PC-3 (cell line): ENCODE measurements around the gene FAM43B. TPM values are rescaled to one million over a fixed set of nuclear protein-coding genes. Genes with fewer than 3 reads are reported as not detected.
A peak's percentile ranks its signal among the peaks of the same experiment; 100 is the strongest.

Source experiments
- ATAC-seq: fragments of 200-7000 bp; cut with Tn5 transposase; 2 replicates; pipeline ENCODE4 v1.9.1; 2020; ENCODE audit warnings: mild to moderate bottlenecking, moderate library complexity
- BruUV-seq: library from RNA; stranded (reverse); fragments of 400-500 nt; replicated peaks from 2 replicates; lab custom pipeline; 2021; lab: Mats Ljungman, UMichigan
- CTCF ChIA-PET: fragments of 300-600 bp; sonication (Branson Sonifier 250); formaldehyde crosslinking; loops from one replicate; lab custom pipeline; 2022; ENCODE audit warnings: antibody characterized with exemption; lab: Charles Lee
- POLR2A ChIA-PET: fragments of 300-600 bp; sonication (Branson Sonifier 250); formaldehyde crosslinking; loops from one replicate; lab custom pipeline; 2022; ENCODE audit warnings: antibody characterized with exemption; ENCODE audit not compliant: unreplicated experiment; lab: Charles Lee
- DNase-seq: peaks from one replicate; pipeline ENCODE4 v3.0.0-alpha.2; 2015
- H2AFZ ChIP-seq: fragments of 300-600 bp; sonication (generic); 2 replicates; pipeline ENCODE4 v1.6.0; 2016; ENCODE audit warnings: antibody characterized with exemption, low read length
- H3F3A ChIP-seq: fragments of 300-600 bp; sonication (generic); one replicate; pipeline ENCODE4 v1.6.0; 2017; ENCODE audit warnings: antibody characterized with exemption, low read length, control low read depth, mild to moderate bottlenecking; ENCODE audit not compliant: unreplicated experiment
- H3K27ac ChIP-seq: fragments of 300-600 bp; sonication (generic); 2 replicates; pipeline ENCODE4 v1.5.1; 2016; ENCODE audit warnings: mild to moderate bottlenecking, low read length
- H3K27me3 ChIP-seq: fragments of 300-600 bp; sonication (generic); 2 replicates; pipeline ENCODE4 v1.6.1; 2016; ENCODE audit warnings: low read length, mixed read lengths
- H3K36me3 ChIP-seq: fragments of 300-600 bp; sonication (generic); 2 replicates; pipeline ENCODE4 v1.6.1; 2016; ENCODE audit warnings: low read depth, mixed run types, low read length, mixed read lengths
- H3K4me1 ChIP-seq: fragments of 300-600 bp; sonication (generic); 2 replicates; pipeline ENCODE4 v1.5.1; 2016; ENCODE audit warnings: low read length; ENCODE audit not compliant: insufficient read depth
- H3K4me2 ChIP-seq: fragments of 300-600 bp; sonication (generic); 2 replicates; pipeline ENCODE4 v1.6.0; 2016; ENCODE audit warnings: low read length
- H3K4me3 ChIP-seq: fragments of 300-600 bp; sonication (generic); 2 replicates; pipeline ENCODE4 v1.5.1; 2016; ENCODE audit warnings: mild to moderate bottlenecking, low read length, mixed read lengths
- H3K79me2 ChIP-seq: fragments of 300-600 bp; sonication (generic); 2 replicates; pipeline ENCODE4 v1.6.1; 2017; ENCODE audit warnings: low read length, mixed read lengths
- H3K9ac ChIP-seq: fragments of 300-600 bp; sonication (generic); 2 replicates; pipeline ENCODE4 v1.6.0; 2016; ENCODE audit warnings: mild to moderate bottlenecking, low read length
- H3K9me2 ChIP-seq: fragments of 300-600 bp; sonication (generic); replicated peaks from 2 replicates; pipeline ENCODE4 v1.6.1; 2016; ENCODE audit warnings: mixed run types, low read length, mixed read lengths
- H3K9me3 ChIP-seq: fragments of 300-600 bp; sonication (generic); 2 replicates; pipeline ENCODE4 v1.6.1; 2016; ENCODE audit warnings: low read length, mixed read lengths
- H4K20me1 ChIP-seq: fragments of 300-600 bp; sonication (generic); 2 replicates; pipeline ENCODE4 v1.6.1; 2016; ENCODE audit warnings: low read length, mixed read lengths
- CTCF ChIP-seq: fragments of 300-600 bp; sonication (generic); conservative IDR thresholded peaks from 2 replicates; pipeline ENCODE4 v1.5.1; 2017; ENCODE audit warnings: antibody characterized with exemption, low read depth, mild to moderate bottlenecking, low read length
- EZH2 ChIP-seq: fragments of 300-600 bp; sonication (generic); IDR thresholded peaks from one replicate; pipeline ENCODE4 v1.6.1; 2017; ENCODE audit warnings: antibody characterized with exemption, mild to moderate bottlenecking, low read length; ENCODE audit not compliant: unreplicated experiment
- EZH2phosphoT487 ChIP-seq: fragments of 300-600 bp; sonication (generic); IDR thresholded peaks from 2 replicates; pipeline ENCODE4 v1.6.1; 2018; ENCODE audit warnings: mild to moderate bottlenecking, antibody characterized with exemption, low read length, borderline replicate concordance
- intact Hi-C: fragments of 100-400 bp; cut with micrococcal nuclease; formaldehyde crosslinking; loops from 2 replicates; pipeline ENCODE4 v1.9.0; 2023
- total RNA-seq: library from RNA; depleted of rRNA; stranded (reverse); fragments of >200 nt; gene quantifications from 2 replicates; pipeline ENCODE4 v1.2.3, GENCODE V29; 2014

The FAM43B gene
- total RNA-seq, 1 experiment from 2014 or later: 0.11 TPM

GRCh38 chr1:20578062-20578461, 25.7 kb downstream of the FAM43B start:
- H3K79me2 ChIP-seq: no peaks in the 10 kb centered on the region
- no peaks in the 10 kb centered on the region for H3K27me3 ChIP-seq
- peak overlapping the region; percentile 58 for H3K9ac ChIP-seq
- H3K27ac ChIP-seq: peak overlapping the region; percentile 94
- ChIA-PET POLR2A (no interaction called here), CTCF (no interaction called here)
- TF ChIP-seq EZH2phosphoT487 (no peak), CTCF (no peak), EZH2 (no peak)
- DNase-seq (peak; percentile 91), ATAC-seq (peak; percentile 89)
- H3K4me2 ChIP-seq: peak overlapping the region; percentile 50
- H3K9me3 ChIP-seq: no peaks in the 10 kb centered on the region
- intact Hi-C loops: loop anchor here (5.0 kb wide), 1 partner anchor 34 kb away; no protein-coding TSS in a partner anchor
- no peaks in the 10 kb centered on the region for H3K36me3 ChIP-seq
- H3K9me2 ChIP-seq: no peaks in the 10 kb centered on the region
- H3K4me3 ChIP-seq: no peak overlapping the region
- H3K4me1 ChIP-seq: peaks cover 38% of the 10 kb centered on the region
- BruUV-seq: no TSS peak
- peaks cover 5% of the 10 kb centered on the region for H3F3A ChIP-seq
- H4K20me1 ChIP-seq: no peaks in the 10 kb centered on the region
- H2AFZ ChIP-seq: no peak overlapping the region

- CTCF ChIA-PET: no interaction called here
- peak overlapping the region; percentile 24 for H2AFZ ChIP-seq
- H3K9me3 ChIP-seq: no peaks in the 10 kb centered on the region
- POLR2A ChIA-PET: interaction anchor here (0.6 kb wide), 1 partner anchor 443 kb away, joined by 3 read pairs; no protein-coding TSS in a partner anchor
- peak overlapping the region; percentile 94 for H3K27ac ChIP-seq
- H3F3A ChIP-seq: peaks cover 5% of the 10 kb centered on the region
- H3K4me2 ChIP-seq: peak overlapping the region; percentile 50
- intact Hi-C loops: loop anchor here (5.0 kb wide), 1 partner anchor 33 kb away; no protein-coding TSS in a partner anchor
- no TSS peak for BruUV-seq
- peak; percentile 74 for DNase-seq
- no peaks in the 10 kb centered on the region for H4K20me1 ChIP-seq
- H3K27me3 ChIP-seq: no peaks in the 10 kb centered on the region
- no peaks in the 10 kb centered on the region for H3K9me2 ChIP-seq
- ATAC-seq: no peak
- TF ChIP-seq EZH2phosphoT487 (no peak), EZH2 (no peak), CTCF (no peak)
- H3K79me2 ChIP-seq: no peaks in the 10 kb centered on the region
- H3K4me1 ChIP-seq: peaks cover 38% of the 10 kb centered on the region
- peak overlapping the region; percentile 58 for H3K9ac ChIP-seq
- no peaks in the 10 kb centered on the region for H3K36me3 ChIP-seq
- no peak overlapping the region for H3K4me3 ChIP-seq
Observed at GRCh38 chr1:20578721-20579395, 26.5 kb downstream of the FAM43B start.

- Histone ChIP-seq H3K36me3 (no peaks in the 10 kb centered on the region), H3K9me3 (no peaks in the 10 kb centered on the region), H3K4me2 (no peak overlapping the region), H3K4me1 (peaks cover 18% of the 10 kb centered on the region), H3K27ac (no peak overlapping the region), H2AFZ (no peak overlapping the region), H3K27me3 (no peaks in the 10 kb centered on the region), H3K79me2 (peaks cover 10% of the 10 kb centered on the region), H3F3A (no peaks in the 10 kb centered on the region), H3K9ac (no peak overlapping the region), H3K9me2 (no peaks in the 10 kb centered on the region), H4K20me1 (peaks cover 1% of the 10 kb centered on the region; the same call in 1 of the 2 replicates), H3K4me3 (no peak overlapping the region)
- no peak for ATAC-seq
- intact Hi-C loops: loop anchor here (5.0 kb wide), 1 partner anchor 63 kb away; no protein-coding TSS in a partner anchor
- CTCF ChIA-PET: interaction anchor here (0.6 kb wide), 1 partner anchor 28 kb away, joined by 4 read pairs; no protein-coding TSS in a partner anchor
- peak; percentile 54 for DNase-seq
- POLR2A ChIA-PET: no interaction called here
- BruUV-seq: no TSS peak
- TF ChIP-seq EZH2phosphoT487 (no peak), CTCF (no peak), EZH2 (no peak)
Observed at GRCh38 chr1:20584890-20585289, 32.5 kb downstream of the FAM43B start.
